ENCODE results near the gene ATP5F1A. TPM values are rescaled to one million over a fixed set of nuclear protein-coding genes. Genes with fewer than 3 reads are reported as not detected.
"Not testable (repeated sequence)": the region's sequence is repeated elsewhere in the genome, so short reads cannot be mapped to it uniquely, and the experiment has no call there.

Gene ATP5F1A
- 171 TPM for total RNA-seq
- 100 to 1,000 TPM; 553 to 620 (median 576) TPM for polyA plus RNA-seq

DNA sequence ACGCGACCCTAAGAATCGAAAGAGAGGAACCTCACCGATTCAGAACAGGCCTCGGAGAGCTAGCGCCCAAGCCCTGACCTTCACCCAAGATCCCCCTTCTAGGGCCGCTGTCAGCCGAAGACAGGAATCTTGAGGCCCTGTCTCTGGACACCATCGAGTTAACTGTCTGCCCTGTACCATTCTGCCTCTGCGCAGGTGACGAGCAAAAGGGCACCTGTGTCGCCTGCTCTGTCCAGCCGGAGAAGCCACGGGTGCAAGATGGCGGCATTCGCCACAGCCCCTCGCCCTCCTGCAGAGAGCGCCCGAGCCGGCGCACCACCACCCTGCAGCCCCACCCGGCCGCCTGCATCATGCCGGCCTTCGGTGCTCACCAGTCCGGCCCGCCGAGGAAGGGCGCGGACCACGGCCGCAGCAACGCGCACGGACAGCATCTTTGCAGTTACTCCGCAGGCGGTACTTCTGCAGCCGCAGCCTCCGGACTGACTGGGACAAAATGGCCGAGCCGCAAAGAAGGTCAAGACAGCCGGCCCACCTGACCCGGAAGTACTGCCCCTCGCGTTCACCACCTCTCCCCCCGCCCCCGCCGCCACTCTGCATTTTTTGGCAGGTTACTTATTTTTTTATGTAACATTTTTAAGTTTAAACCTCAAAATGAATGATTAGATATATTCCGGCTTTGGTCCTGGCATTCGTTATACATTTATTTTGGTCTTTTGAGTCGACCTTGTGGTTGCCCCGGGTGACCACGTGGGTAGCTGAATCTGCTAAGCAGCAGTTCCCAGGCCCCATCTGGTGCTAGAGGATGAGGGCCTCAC, at the start of gene ATP5F1A:
ATP5F1A (minus strand) TSS at position 496 of the 815 bp plus-strand sequence; CDS start at position 431, 65 bp downstream.
- Mint-ChIP-seq H3K27ac (peak within 1 kb of the TSS; percentile 96 to 98 (median 98)), H3K9me3 (peaks cover 0 to 2% (median 0%) of the 10 kb centered on the region in 7 donors), H3K36me3 (peaks cover 16% of the 10 kb centered on the region), H3K4me3 (peak within 1 kb of the TSS; percentile 95 to 99 (median 98)), H3K27me3 (no peaks in the 10 kb centered on the region), H3K4me1 (peaks cover 12 to 51% (median 24%) of the 10 kb centered on the region in 4 donors)
- peak; percentile 82 to 90 (median 85) for DNase-seq
- Histone ChIP-seq H3K27me3 (ENCODE audit: control insufficient read depth, insufficient read depth, low read length) (no peaks in the 10 kb centered on the region), H3K27ac (ENCODE audit: insufficient read depth, low read length, poor library complexity, severe bottlenecking) (peak within 1 kb of the TSS; percentile 89), H3K9me3 (ENCODE audit: control insufficient read depth in 2 of 2, low read length in 2 of 2) (no peaks in the 10 kb centered on the region), H3K4me1 (ENCODE audit: control insufficient read depth, insufficient read depth, low read length, poor library complexity, severe bottlenecking) (peaks cover 42% of the 10 kb centered on the region), H3K4me3 (ENCODE audit: low read depth, low read length) (peak within 1 kb of the TSS; percentile 95), H3K36me3 (ENCODE audit: control insufficient read depth, insufficient read depth, low read length) (peaks cover 12% of the 10 kb centered on the region)
- peak; percentile 86 to 91 for ATAC-seq (ENCODE audit: low read depth in 2 of 2)

DNA sequence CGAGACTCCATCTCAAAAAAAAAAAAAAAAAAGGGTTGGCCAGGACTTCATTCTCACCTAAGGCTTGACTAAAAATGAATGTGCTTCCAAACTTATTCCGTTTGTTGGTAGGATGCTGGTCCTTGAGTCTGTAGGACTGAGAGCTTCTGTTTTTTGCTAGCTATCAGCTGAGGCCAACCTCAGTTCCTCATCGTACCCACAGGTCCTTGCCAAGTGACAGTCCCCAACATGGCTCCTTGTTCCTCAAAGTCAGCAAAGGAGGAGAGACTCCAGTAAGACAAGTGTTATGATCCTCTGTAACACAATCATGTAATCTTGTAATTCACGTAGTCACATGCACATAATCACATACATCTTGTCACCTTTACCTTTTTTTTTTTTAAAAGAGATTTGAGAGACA, 43.1 kb upstream of the ATP5F1A start:
- Mint-ChIP-seq H3K36me3 (peaks cover 8% of the 10 kb centered on the region), H3K4me1 (peaks cover 0 to 4% (median under 1%) of the 10 kb centered on the region in 4 donors), H3K4me3 (no peak overlapping the region), H3K27ac (no peak overlapping the region), H3K9me3 (no peaks in the 10 kb centered on the region), H3K27me3 (no peaks in the 10 kb centered on the region)
- Histone ChIP-seq H3K9me3 (ENCODE audit: control insufficient read depth in 2 of 2, low read length in 2 of 2) (no peaks in the 10 kb centered on the region), H3K27ac (ENCODE audit: insufficient read depth, low read length, poor library complexity, severe bottlenecking) (no peak overlapping the region), H3K4me1 (ENCODE audit: control insufficient read depth, insufficient read depth, low read length, poor library complexity, severe bottlenecking) (no peaks in the 10 kb centered on the region), H3K36me3 (ENCODE audit: control insufficient read depth, insufficient read depth, low read length) (no peaks in the 10 kb centered on the region), H3K27me3 (ENCODE audit: control insufficient read depth, insufficient read depth, low read length) (no peaks in the 10 kb centered on the region), H3K4me3 (ENCODE audit: low read depth, low read length) (no peak overlapping the region)
- DNase-seq (no peak), ATAC-seq (ENCODE audit: low read depth in 2 of 2) (no peak)

DNA sequence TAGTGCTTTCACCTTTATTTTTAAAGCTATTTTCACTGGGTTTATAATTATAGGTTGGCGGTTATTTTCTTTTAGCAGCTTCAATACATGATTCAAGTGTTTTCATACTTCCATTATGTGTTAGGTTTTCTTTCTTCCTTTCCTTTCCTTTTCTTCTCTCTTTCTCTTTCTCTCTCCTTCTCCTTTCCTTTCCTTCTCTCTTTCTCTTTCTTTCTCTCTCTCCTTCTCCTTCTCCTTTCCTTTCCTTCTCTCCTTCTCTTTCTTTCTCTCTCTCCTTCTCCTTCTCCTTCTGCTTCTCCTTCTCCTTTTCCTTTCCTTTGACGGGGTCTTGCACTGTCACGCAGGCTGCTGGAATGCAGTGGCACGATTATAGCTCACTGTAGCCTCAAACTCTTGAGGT, 42.1 kb upstream of the ATP5F1A start:
- no peaks in the 10 kb centered on the region for H3K4me1 ChIP-seq (ENCODE audit: control insufficient read depth, insufficient read depth, low read length, poor library complexity, severe bottlenecking)
- Mint-ChIP-seq H3K9me3 (no peaks in the 10 kb centered on the region), H3K27ac (peak overlapping the region in 2 of 3 donors; percentile 82 to 93), H3K4me1 (peaks cover 0 to 5% (median 3%) of the 10 kb centered on the region in 4 donors), H3K36me3 (peaks cover 8% of the 10 kb centered on the region), H3K4me3 (no peak overlapping the region), H3K27me3 (no peaks in the 10 kb centered on the region)
- H3K9me3 ChIP-seq (ENCODE audit: control insufficient read depth in 2 of 2, low read length in 2 of 2) = no peaks in the 10 kb centered on the region
- no peak overlapping the region for H3K4me3 ChIP-seq (ENCODE audit: low read depth, low read length)
- H3K27me3 ChIP-seq (ENCODE audit: control insufficient read depth, insufficient read depth, low read length) = no peaks in the 10 kb centered on the region
- no peak overlapping the region for H3K27ac ChIP-seq (ENCODE audit: insufficient read depth, low read length, poor library complexity, severe bottlenecking)
- DNase-seq (no peak), ATAC-seq (ENCODE audit: low read depth in 2 of 2) (no peak)
- no peaks in the 10 kb centered on the region for H3K36me3 ChIP-seq (ENCODE audit: control insufficient read depth, insufficient read depth, low read length)

DNA sequence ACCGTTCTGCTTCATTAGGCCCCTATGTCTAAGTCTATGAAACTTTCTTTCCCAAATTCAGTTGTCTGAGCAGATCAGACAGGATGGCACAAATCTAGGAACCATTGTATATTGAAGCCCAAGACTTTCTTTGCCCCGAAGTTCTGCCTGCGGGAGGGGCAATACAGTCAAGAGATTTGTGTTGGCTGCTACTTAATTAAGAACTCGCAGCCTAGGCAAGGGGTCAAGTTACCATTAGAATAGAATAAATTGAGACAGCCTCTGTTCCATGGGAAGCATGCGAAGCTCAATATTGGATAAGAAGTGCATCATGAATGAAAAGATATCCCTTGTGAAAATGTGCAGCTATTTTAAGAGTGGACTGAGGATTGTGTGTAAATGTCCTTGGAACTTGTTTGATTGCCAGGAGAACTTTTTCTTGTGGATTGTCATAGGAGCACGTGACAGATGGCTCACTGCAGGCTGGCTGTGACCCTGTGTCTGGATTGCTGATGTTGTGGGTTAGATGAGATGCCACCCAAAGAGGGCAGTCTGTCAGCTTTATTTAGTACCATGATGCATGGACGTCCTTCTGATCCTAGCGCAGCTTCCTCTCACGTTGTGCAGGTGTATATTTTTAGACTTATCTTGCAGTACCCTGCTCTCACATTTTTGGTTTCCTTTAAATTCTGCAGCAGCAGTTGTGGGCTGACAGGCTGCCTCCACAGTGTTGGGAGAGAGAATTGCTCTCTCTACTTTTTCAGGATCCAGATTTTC, 37.0 kb upstream of the ATP5F1A start:
- Mint-ChIP-seq H3K4me3 (no peak overlapping the region), H3K9me3 (no peaks in the 10 kb centered on the region), H3K4me1 (peaks cover 0 to 6% (median 3%) of the 10 kb centered on the region in 4 donors), H3K36me3 (peaks cover 10% of the 10 kb centered on the region), H3K27ac (peak overlapping the region in 2 of 3 donors; percentile 6 to 82), H3K27me3 (no peaks in the 10 kb centered on the region)
- DNase-seq = no peak
- Histone ChIP-seq H3K27me3 (ENCODE audit: control insufficient read depth, insufficient read depth, low read length) (no peaks in the 10 kb centered on the region), H3K27ac (ENCODE audit: insufficient read depth, low read length, poor library complexity, severe bottlenecking) (no peak overlapping the region), H3K4me3 (ENCODE audit: low read depth, low read length) (no peak overlapping the region), H3K36me3 (ENCODE audit: control insufficient read depth, insufficient read depth, low read length) (peaks cover 1% of the 10 kb centered on the region), H3K9me3 (ENCODE audit: control insufficient read depth in 2 of 2, low read length in 2 of 2) (no peaks in the 10 kb centered on the region), H3K4me1 (ENCODE audit: control insufficient read depth, insufficient read depth, low read length, poor library complexity, severe bottlenecking) (no peaks in the 10 kb centered on the region)
- no peak for ATAC-seq (ENCODE audit: low read depth in 2 of 2)

DNA sequence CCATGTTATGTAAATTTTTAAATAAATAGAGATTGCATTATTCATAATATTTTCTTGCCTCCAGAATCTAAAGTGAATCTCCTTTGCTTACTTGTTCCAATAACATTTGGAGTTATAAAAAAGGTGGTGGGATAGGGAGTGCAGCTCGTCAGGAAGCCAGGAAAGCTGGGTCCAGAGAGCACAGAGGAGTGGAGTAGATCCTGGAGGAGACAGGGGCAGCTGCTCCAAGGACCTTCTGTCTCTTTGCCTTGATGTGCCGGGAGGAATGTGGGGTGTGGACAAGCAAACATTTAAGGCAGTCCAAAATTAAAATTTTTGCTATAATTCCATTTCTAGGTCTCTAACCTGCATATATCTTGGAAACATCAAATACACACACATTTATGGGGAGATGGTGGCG, 35.4 kb upstream of the ATP5F1A start:
- no peak for ATAC-seq (ENCODE audit: low read depth in 2 of 2)
- H3K36me3 Mint-ChIP-seq = peaks cover 16% of the 10 kb centered on the region
- no peaks in the 10 kb centered on the region for H3K27me3 Mint-ChIP-seq
- no peak overlapping the region for H3K27ac ChIP-seq (ENCODE audit: insufficient read depth, low read length, poor library complexity, severe bottlenecking)
- H3K27me3 ChIP-seq (ENCODE audit: control insufficient read depth, insufficient read depth, low read length) = no peaks in the 10 kb centered on the region
- H3K27ac Mint-ChIP-seq = peak overlapping the region in 1 of 3 donors; percentile 62
- no peaks in the 10 kb centered on the region for H3K9me3 ChIP-seq (ENCODE audit: control insufficient read depth in 2 of 2, low read length in 2 of 2)
- H3K4me1 ChIP-seq (ENCODE audit: control insufficient read depth, insufficient read depth, low read length, poor library complexity, severe bottlenecking) = no peaks in the 10 kb centered on the region
- no peak overlapping the region for H3K4me3 Mint-ChIP-seq
- H3K4me1 Mint-ChIP-seq = peaks cover 0 to 6% (median 3%) of the 10 kb centered on the region in 4 donors
- no peak for DNase-seq
- H3K36me3 ChIP-seq (ENCODE audit: control insufficient read depth, insufficient read depth, low read length) = peaks cover 17% of the 10 kb centered on the region
- H3K9me3 Mint-ChIP-seq = no peaks in the 10 kb centered on the region
- no peak overlapping the region for H3K4me3 ChIP-seq (ENCODE audit: low read depth, low read length)

DNA sequence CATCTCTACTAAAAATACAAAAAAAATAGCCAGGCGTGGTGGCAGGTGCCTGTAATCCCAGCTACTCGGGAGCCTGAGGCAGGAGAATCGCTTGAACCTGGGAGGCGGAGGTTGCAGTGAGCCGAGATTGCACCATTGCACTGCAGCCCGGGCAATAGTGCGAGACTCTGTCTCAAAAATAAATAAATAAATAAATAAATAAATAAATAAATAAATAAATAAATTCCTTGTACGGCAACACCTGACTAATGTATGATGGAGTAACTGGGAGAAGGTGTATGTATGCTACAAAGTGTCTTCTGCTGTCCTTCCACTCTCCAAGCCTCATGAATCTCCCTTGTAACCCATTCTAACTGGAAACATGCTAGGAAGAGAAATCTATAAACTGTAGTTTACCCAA, 32.5 kb upstream of the ATP5F1A start:
- H3K36me3 ChIP-seq (ENCODE audit: control insufficient read depth, insufficient read depth, low read length) = peaks cover 28% of the 10 kb centered on the region
- not testable (repeated sequence) for H3K9me3 ChIP-seq (ENCODE audit: control insufficient read depth in 2 of 2, low read length in 2 of 2); H3K4me1 Mint-ChIP-seq; ATAC-seq (ENCODE audit: low read depth in 2 of 2); H3K4me3 ChIP-seq (ENCODE audit: low read depth, low read length); H3K9me3 Mint-ChIP-seq; H3K27me3 Mint-ChIP-seq; H3K4me1 ChIP-seq (ENCODE audit: control insufficient read depth, insufficient read depth, low read length, poor library complexity, severe bottlenecking); H3K27ac Mint-ChIP-seq; DNase-seq; H3K27ac ChIP-seq (ENCODE audit: insufficient read depth, low read length, poor library complexity, severe bottlenecking); H3K27me3 ChIP-seq (ENCODE audit: control insufficient read depth, insufficient read depth, low read length); H3K4me3 Mint-ChIP-seq
- H3K36me3 Mint-ChIP-seq = peaks cover 32% of the 10 kb centered on the region

DNA sequence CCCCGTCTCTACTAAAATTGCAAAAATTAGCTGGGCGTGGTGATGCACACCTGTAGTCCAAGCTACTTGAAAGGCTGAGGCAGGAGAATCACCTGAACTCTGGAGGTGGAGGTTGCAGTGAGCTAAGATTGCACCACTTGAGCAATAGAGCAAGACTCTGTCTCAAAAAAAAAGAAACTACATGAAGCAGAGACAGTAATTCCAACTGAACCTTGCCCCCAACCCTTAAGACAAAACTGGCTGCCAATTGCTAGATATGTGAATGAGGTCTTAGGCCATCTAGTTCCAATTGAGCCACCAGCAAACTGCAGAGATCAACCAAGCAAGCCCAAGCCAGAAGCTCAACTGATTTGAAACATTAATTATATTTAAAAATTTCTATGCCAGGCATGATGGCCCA, 32.0 kb upstream of the ATP5F1A start:
- H3K4me1 ChIP-seq (ENCODE audit: control insufficient read depth, insufficient read depth, low read length, poor library complexity, severe bottlenecking) = no peaks in the 10 kb centered on the region
- H3K27me3 ChIP-seq (ENCODE audit: control insufficient read depth, insufficient read depth, low read length) = no peaks in the 10 kb centered on the region
- H3K36me3 Mint-ChIP-seq = peaks cover 32% of the 10 kb centered on the region
- no peak overlapping the region for H3K4me3 ChIP-seq (ENCODE audit: low read depth, low read length)
- no peaks in the 10 kb centered on the region for H3K27me3 Mint-ChIP-seq
- no peak overlapping the region for H3K27ac ChIP-seq (ENCODE audit: insufficient read depth, low read length, poor library complexity, severe bottlenecking)
- no peaks in the 10 kb centered on the region for H3K9me3 Mint-ChIP-seq
- H3K27ac Mint-ChIP-seq = peak overlapping the region in 1 of 3 donors; percentile 39
- peaks cover 30% of the 10 kb centered on the region for H3K36me3 ChIP-seq (ENCODE audit: control insufficient read depth, insufficient read depth, low read length)
- H3K9me3 ChIP-seq (ENCODE audit: control insufficient read depth in 2 of 2, low read length in 2 of 2) = no peaks in the 10 kb centered on the region
- H3K4me3 Mint-ChIP-seq = no peak overlapping the region
- H3K4me1 Mint-ChIP-seq = no peaks in the 10 kb centered on the region
- ATAC-seq (ENCODE audit: low read depth in 2 of 2) = no peak
- no peak for DNase-seq
